Measurements from ENCODE around the gene GLRA1. TPM values are rescaled to one million over a fixed set of nuclear protein-coding genes. Genes with fewer than 3 reads are reported as not detected.

GLRA1 gene
- total RNA-seq, 1 donor from 2014 or later = not detected

DNA sequence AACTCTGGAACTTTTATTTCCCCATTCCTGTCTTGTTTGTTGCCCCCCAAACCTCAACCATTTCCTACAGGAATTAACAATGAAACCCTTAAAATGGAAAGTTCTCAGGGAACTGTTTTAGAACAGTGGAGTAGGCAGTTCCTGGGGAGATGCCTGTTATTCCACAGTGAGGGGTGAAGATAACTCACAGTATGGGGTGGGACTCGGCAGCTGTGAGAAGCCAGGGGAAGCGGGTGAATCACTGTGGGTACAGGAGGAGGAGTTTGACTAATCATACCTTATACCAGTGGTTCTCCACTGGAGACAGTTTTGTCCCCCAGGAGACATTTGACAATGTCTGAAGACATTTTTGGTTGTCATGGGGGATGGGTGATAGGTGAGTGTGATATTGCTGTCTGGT lies 36.9 kb upstream of the GLRA1 start:
- Histone ChIP-seq H3K27ac (no peak overlapping the region), H3K27me3 (ENCODE audit: low read depth) (no peaks in the 10 kb centered on the region), H3K9me3 (no peaks in the 10 kb centered on the region), H3K4me1 (no peaks in the 10 kb centered on the region), H3K4me3 (no peak overlapping the region), H3K36me3 (no peaks in the 10 kb centered on the region)
- ATAC-seq (no peak), DNase-seq (no peak)
- intact Hi-C loops (cut with DNase I) = no loop called here
- TF ChIP-seq, protein P1, sequence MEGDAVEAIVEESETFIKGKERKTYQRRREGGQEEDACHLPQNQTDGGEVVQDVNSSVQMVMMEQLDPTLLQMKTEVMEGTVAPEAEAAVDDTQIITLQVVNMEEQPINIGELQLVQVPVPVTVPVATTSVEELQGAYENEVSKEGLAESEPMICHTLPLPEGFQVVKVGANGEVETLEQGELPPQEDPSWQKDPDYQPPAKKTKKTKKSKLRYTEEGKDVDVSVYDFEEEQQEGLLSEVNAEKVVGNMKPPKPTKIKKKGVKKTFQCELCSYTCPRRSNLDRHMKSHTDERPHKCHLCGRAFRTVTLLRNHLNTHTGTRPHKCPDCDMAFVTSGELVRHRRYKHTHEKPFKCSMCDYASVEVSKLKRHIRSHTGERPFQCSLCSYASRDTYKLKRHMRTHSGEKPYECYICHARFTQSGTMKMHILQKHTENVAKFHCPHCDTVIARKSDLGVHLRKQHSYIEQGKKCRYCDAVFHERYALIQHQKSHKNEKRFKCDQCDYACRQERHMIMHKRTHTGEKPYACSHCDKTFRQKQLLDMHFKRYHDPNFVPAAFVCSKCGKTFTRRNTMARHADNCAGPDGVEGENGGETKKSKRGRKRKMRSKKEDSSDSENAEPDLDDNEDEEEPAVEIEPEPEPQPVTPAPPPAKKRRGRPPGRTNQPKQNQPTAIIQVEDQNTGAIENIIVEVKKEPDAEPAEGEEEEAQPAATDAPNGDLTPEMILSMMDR (IDR thresholded peaks at IDR 0.05) = no peak

DNA sequence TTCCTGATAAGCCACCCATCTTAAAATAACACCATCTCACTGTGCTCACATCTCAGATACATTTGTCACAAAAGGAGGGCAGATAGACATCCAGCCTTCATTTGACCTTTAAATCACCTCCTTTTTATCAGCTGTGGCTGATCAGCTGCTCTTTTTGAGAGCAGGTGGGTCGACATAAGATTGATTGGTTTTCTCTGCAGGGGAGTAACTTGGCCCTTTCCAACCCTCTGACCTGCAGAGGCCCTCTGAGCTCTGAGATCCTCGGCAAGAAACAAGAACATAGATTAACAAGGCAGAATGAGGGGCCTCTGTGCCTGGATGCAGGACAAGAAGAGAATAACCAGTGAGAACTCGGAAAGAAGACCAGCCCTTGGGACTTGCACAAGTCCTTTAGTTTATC lies 33.5 kb upstream of the GLRA1 start:
- Histone ChIP-seq H3K27ac (no peak overlapping the region), H3K4me1 (no peaks in the 10 kb centered on the region), H3K9me3 (no peaks in the 10 kb centered on the region), H3K4me3 (no peak overlapping the region), H3K27me3 (ENCODE audit: low read depth) (no peaks in the 10 kb centered on the region), H3K36me3 (no peaks in the 10 kb centered on the region)
- intact Hi-C loops (cut with DNase I) = no loop called here
- TF ChIP-seq, protein P1 (IDR thresholded peaks at IDR 0.05) = no peak
- DNase-seq (no peak), ATAC-seq (no peak)

DNA sequence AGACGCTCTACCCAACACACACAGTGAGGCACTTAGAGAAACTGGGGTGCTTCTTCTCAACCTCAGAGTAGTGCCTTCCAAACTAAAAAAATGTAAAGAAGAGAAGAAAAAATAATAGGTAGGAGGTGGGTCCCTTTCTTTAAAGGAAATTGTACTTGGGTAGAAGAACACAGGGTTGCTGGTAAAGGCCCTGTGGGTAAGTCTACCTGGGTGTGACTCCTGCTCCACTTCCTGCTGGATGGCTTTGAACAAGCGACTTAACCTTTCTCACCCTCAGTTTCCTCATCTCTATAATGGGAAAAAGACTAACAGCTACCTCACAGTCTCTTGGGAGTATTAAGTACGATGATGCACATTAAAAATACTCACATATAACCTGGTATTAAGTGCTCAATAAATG lies 32.1 kb upstream of the GLRA1 start:
- DNase-seq (no peak), ATAC-seq (no peak)
- Histone ChIP-seq H3K9me3 (no peaks in the 10 kb centered on the region), H3K4me3 (no peak overlapping the region), H3K27ac (no peak overlapping the region), H3K36me3 (no peaks in the 10 kb centered on the region), H3K4me1 (no peaks in the 10 kb centered on the region), H3K27me3 (ENCODE audit: low read depth) (no peaks in the 10 kb centered on the region)
- TF ChIP-seq, protein P1 (IDR thresholded peaks at IDR 0.05) = no peak
- intact Hi-C loops (cut with DNase I) = no loop called here

DNA sequence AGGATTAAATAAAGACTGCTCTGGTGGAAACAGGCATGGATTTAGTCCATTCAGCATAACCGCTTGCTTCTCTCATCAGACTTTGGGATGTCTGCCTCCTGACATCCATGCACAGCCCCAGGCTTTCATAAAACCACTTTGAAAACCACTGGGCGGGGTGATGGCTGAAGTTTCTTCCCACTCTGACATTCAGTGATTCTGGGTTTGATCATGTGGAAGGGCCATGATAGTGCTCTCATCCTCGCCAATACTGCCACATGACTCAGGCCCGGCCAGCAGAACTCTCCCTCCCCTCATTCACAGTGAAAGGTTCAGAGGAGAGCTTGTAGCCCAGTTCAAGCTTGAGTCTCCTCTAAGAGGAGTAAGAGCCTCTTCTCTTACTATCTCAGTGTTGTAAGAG lies 29.6 kb upstream of the GLRA1 start:
- ATAC-seq = no peak
- Histone ChIP-seq H3K27me3 (ENCODE audit: low read depth) (no peaks in the 10 kb centered on the region), H3K36me3 (no peaks in the 10 kb centered on the region), H3K4me1 (no peaks in the 10 kb centered on the region), H3K27ac (no peak overlapping the region), H3K4me3 (no peak overlapping the region), H3K9me3 (no peaks in the 10 kb centered on the region)
- TF ChIP-seq, protein P1 (IDR thresholded peaks at IDR 0.05) = no peak
- intact Hi-C loops (cut with DNase I) = no loop called here
- DNase-seq = no peak

DNA sequence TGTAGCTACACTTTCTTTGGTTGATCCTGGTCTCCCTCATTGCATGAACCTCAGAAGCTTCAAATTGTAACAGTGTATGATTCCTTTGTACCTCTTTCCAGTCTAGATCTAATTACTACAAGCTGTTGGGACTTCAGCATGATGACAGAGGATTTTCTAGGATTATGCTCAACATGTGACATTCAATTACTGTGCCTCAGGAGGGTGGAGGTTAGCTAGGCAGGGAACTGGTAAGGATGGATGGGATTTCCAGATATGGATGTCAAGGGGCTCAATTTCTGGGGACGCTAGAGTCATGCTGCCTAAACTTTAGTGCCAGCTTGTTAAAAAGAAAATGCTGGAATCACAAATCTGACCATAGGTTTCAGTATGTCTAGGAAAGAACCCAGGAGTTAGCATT lies 29.2 kb upstream of the GLRA1 start:
- no peak overlapping the region for H3K4me3 ChIP-seq
- H3K4me1 ChIP-seq = no peaks in the 10 kb centered on the region
- TF ChIP-seq, protein P1 (IDR thresholded peaks at IDR 0.05) = no peak
- H3K27ac ChIP-seq = no peak overlapping the region
- H3K27me3 ChIP-seq (ENCODE audit: low read depth) = no peaks in the 10 kb centered on the region
- no peak for ATAC-seq
- H3K36me3 ChIP-seq = no peaks in the 10 kb centered on the region
- intact Hi-C loops (cut with DNase I) = no loop called here
- DNase-seq = no peak
- no peaks in the 10 kb centered on the region for H3K9me3 ChIP-seq

DNA sequence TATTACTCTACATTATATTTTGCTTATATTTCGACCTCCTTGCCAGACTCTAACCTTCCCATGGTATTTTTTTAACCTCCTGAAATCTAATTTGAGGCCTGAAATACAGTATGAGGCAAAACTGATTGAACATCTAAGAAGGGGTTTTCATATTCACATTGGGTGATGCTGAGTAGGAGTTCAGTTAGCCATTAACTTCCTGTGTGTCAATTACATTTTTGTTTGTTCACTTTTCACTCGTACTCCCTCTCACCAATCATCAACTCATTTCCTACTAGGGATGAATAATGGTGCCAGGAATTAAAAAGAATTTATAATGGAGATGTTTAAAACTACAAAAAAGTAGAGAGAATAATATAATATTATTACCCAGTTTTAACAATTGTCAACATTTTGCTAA lies 27.6 kb upstream of the GLRA1 start:
- no peaks in the 10 kb centered on the region for H3K27me3 ChIP-seq (ENCODE audit: low read depth)
- no peaks in the 10 kb centered on the region for H3K4me1 ChIP-seq
- H3K9me3 ChIP-seq = no peaks in the 10 kb centered on the region
- intact Hi-C loops (cut with DNase I) = no loop called here
- H3K27ac ChIP-seq = no peak overlapping the region
- H3K4me3 ChIP-seq = no peak overlapping the region
- no peak for DNase-seq
- no peak for ATAC-seq
- H3K36me3 ChIP-seq = no peaks in the 10 kb centered on the region
- TF ChIP-seq, protein P1 (IDR thresholded peaks at IDR 0.05) = no peak

Data from lower lobe of right lung (tissue), 2 donors.